Upper lobe of right lung (tissue), 1 donor: ENCODE results near the gene GPR137B. TPM values are rescaled to one million over a fixed set of nuclear protein-coding genes. Genes with fewer than 3 reads are reported as not detected.
A peak's percentile ranks its signal among the peaks of the same experiment; 100 is the strongest.
"Not testable (repeated sequence)": the region's sequence is repeated elsewhere in the genome, so short reads cannot be mapped to it uniquely, and the experiment has no call there.

Experiments used
- ATAC-seq: fragments of 200-7000 bp; cut with Tn5 transposase; one replicate; pipeline ENCODE4 v1.9.1; 2020; ENCODE audit warnings: mild to moderate bottlenecking, moderate library complexity
- DNase-seq: peaks from one replicate; pipeline ENCODE4 v3.0.0-alpha.2; 2020
- H3K27ac ChIP-seq: fragments of 200-600 bp; one replicate; pipeline ENCODE4 v1.8.0; 2022
- H3K27me3 ChIP-seq: fragments of 200-600 bp; one replicate; pipeline ENCODE4 v1.8.0; 2022; ENCODE audit warnings: mild to moderate bottlenecking
- H3K36me3 ChIP-seq: fragments of 200-600 bp; one replicate; pipeline ENCODE4 v1.8.0; 2022
- H3K4me1 ChIP-seq: fragments of 200-600 bp; one replicate; pipeline ENCODE4 v1.8.0; 2022
- H3K4me3 ChIP-seq: fragments of 200-600 bp; one replicate; pipeline ENCODE4 v1.8.0; 2022; ENCODE audit warnings: mild to moderate bottlenecking
- H3K9me3 ChIP-seq: fragments of 200-600 bp; one replicate; pipeline ENCODE4 v1.8.0; 2022
- intact Hi-C: fragments of 100-400 bp; cut with DNase I; formaldehyde crosslinking; loops from one replicate; pipeline ENCODE4 v1.11.0; 2022
- total RNA-seq: library from RNA; stranded (reverse); fragmentation: NEBNext Ultra II Directional; extraction: Animal tissue kit (Norgen Biotek cat#: 25700); gene quantifications from one replicate; pipeline ENCODE4 v1.2.1, GENCODE V29; 2021
- TF ChIP-seq, protein P1 (sequence below): fragments of 200-600 bp; IDR thresholded peaks from one replicate; pipeline ENCODE4 v1.8.0; 2022; ENCODE audit warnings: antibody characterized with exemption
- donor health status: DM: no; HTN: yes; CAD: no; lungs with severe emphysema.

Gene GPR137B
- total RNA-seq, 1 donor from 2014 or later: 26.5 TPM

DNA sequence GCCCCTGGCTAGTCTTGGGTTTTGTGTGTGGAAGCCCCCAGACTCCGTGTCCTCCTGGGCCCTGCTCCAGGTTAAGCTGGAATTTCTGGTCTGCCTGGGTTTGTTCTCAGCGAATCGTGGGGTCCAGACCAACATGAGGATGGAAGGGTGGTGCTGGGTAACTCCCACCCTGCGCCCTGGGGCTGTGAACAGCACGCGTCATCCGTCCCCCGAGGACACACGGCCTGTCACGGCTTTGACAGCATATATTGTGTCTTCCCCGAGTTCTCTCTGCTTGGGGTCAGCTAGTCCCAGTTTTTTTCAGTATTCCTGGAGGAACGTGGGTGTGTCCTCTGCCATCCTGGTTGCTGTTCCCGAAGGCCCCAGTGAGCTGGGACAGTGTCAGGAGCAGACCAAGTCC lies 11.8 kb downstream of the GPR137B start:
- Histone ChIP-seq H3K4me1 (no peaks in the 10 kb centered on the region), H3K27ac (no peak overlapping the region), H3K36me3 (no peaks in the 10 kb centered on the region), H3K9me3 (no peaks in the 10 kb centered on the region), H3K4me3 (no peak overlapping the region), H3K27me3 (no peaks in the 10 kb centered on the region)
- ATAC-seq (no peak), DNase-seq (peak; percentile 46)
- intact Hi-C loops: no loop called here
- TF ChIP-seq, protein P1, sequence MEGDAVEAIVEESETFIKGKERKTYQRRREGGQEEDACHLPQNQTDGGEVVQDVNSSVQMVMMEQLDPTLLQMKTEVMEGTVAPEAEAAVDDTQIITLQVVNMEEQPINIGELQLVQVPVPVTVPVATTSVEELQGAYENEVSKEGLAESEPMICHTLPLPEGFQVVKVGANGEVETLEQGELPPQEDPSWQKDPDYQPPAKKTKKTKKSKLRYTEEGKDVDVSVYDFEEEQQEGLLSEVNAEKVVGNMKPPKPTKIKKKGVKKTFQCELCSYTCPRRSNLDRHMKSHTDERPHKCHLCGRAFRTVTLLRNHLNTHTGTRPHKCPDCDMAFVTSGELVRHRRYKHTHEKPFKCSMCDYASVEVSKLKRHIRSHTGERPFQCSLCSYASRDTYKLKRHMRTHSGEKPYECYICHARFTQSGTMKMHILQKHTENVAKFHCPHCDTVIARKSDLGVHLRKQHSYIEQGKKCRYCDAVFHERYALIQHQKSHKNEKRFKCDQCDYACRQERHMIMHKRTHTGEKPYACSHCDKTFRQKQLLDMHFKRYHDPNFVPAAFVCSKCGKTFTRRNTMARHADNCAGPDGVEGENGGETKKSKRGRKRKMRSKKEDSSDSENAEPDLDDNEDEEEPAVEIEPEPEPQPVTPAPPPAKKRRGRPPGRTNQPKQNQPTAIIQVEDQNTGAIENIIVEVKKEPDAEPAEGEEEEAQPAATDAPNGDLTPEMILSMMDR: no peak

DNA sequence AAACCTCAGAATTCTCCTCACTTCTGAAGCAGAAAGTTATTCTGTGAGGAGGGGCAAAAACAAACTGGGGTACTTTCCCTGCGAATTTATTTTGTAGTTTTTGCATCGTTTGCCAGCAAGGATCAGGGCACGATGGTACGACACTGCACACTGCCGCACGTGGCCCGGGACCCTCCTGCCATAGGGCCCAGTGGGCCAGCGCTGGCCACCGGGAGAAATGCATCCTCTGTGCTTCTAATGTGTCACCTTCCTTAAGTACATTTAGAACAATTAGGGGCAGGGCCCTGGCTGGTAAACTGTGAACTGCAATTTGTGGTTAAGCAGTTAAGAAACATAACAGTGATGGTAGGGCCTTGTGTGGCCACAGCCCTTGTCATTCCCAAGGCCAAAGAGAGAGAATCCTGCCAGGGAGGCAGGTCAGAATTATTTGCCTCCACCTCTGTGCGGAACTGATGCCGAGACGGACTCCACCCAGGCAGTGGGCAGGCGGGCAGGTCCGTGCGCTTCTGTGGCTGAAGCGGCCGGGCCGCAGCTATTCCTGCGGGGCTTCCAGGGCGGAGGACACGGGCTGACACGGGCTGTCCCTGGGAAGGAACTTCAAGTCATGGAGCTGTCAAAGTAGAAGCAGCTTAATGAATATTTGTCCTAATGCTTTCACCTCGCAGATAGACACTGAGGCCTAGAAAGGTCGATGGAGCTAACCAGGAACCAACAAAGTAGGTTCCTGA lies 12.5 kb downstream of the GPR137B start:
- no peaks in the 10 kb centered on the region for H3K36me3 ChIP-seq
- TF ChIP-seq, protein P1: no peak
- H3K4me3 ChIP-seq: no peak overlapping the region
- no peak overlapping the region for H3K27ac ChIP-seq
- no peaks in the 10 kb centered on the region for H3K9me3 ChIP-seq
- DNase-seq: peak; percentile 57
- H3K27me3 ChIP-seq: no peaks in the 10 kb centered on the region
- intact Hi-C loops: no loop called here
- ATAC-seq: no peak
- H3K4me1 ChIP-seq: no peaks in the 10 kb centered on the region

DNA sequence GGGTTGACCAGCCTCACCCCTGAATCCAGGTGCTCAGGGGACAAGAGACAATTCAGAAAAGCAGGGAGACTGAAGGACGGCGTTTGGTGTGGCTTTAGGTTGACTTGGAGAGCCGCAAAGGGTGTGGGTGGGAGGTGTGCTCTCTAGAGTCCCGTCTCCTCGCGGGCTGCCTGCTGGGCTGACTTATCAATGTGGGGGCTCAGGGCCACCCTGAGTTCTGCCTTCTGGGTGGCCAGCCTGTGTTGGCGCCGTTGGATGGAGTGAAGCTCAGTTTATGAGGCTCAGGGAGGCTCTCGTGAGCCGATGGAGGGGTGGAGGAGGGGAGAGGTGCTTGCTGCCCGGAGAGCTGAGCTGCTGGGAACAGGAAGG lies 13.0 kb downstream of the GPR137B start:
- intact Hi-C loops: no loop called here
- ATAC-seq: no peak
- TF ChIP-seq, protein P1: no peak
- Histone ChIP-seq H3K36me3 (no peaks in the 10 kb centered on the region), H3K4me1 (no peaks in the 10 kb centered on the region), H3K27ac (no peak overlapping the region), H3K4me3 (no peak overlapping the region), H3K9me3 (no peaks in the 10 kb centered on the region), H3K27me3 (no peaks in the 10 kb centered on the region)
- DNase-seq: peak; percentile 29

DNA sequence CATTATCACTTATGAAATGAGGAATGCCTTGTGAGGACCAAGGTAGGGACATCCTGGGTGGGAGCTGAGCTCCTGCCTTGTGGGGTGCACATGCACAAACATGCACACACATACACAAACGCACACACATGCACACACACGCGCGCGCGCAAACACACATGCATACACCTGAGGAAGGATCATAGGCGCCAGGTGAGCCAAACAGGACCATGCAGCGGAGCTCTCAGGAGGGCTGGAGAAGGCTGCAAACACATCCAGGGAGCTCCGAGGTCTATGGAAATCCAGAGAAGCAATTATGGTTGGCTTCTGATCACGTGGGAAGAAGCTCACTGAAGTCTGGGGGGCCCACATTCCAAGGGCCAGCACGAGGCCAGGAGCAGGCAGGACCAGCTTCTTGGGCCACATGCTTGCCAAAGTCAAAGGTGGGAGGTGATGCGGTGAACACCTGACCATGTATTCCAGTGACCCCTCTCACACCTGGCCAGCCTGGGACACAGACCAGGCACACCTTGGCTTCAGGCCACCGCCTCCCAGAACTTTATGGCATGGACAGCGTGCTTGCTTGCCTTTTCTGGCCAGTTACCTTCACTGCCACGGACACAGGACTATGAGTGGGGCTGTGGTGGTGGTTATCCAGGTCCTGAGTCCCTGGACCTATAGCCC lies 13.6 kb downstream of the GPR137B start:
- ATAC-seq: no peak
- no peak overlapping the region for H3K27ac ChIP-seq
- TF ChIP-seq, protein P1: no peak

DNA sequence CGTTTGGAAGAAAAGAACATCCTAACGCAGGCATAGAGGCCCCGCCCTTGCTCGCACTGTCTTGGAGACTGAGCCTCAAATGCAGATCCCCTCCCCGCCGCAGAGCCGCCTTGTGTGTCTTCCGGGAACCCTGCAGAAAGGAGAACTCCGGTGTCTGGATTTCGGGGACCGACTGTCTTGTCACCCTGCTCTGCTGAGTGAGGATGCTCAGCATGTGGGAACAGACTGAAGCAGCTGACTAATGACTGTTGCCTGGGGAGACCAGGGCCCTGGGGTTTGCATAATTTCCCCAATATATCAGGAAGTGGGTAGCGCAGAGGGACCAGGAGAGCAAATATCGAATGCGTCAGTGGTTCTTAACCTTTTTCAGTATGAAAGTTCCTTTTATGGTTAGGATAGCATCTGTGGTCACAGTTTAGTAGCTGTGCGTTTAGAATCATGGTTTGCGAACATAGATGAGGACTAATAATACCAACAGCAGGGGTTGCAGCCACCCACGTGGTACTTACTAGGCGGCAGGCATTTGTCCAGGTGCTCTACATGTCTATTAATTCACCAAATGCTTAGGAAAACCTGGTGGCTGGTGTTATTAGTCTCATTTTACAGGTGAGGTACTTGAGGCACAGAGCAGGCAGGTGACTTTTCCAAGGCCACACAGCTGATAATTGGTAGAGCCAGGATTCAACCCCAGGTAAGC lies 14.3 kb downstream of the GPR137B start:
- Histone ChIP-seq H3K9me3 (no peaks in the 10 kb centered on the region), H3K27me3 (no peaks in the 10 kb centered on the region), H3K36me3 (no peaks in the 10 kb centered on the region), H3K27ac (no peak overlapping the region), H3K4me1 (no peaks in the 10 kb centered on the region), H3K4me3 (no peak overlapping the region)
- intact Hi-C loops: no loop called here
- DNase-seq: peak; percentile 64
- ATAC-seq: peak; percentile 86
- TF ChIP-seq, protein P1: no peak

More for the DNA sequence above, 13.6 kb downstream of the GPR137B start:
- DNase-seq: peak; percentile 40
- intact Hi-C loops: no loop called here
- Histone ChIP-seq H3K9me3 (no peaks in the 10 kb centered on the region), H3K4me3 (no peak overlapping the region), H3K27me3 (no peaks in the 10 kb centered on the region), H3K36me3 (no peaks in the 10 kb centered on the region), H3K4me1 (no peaks in the 10 kb centered on the region)

DNA sequence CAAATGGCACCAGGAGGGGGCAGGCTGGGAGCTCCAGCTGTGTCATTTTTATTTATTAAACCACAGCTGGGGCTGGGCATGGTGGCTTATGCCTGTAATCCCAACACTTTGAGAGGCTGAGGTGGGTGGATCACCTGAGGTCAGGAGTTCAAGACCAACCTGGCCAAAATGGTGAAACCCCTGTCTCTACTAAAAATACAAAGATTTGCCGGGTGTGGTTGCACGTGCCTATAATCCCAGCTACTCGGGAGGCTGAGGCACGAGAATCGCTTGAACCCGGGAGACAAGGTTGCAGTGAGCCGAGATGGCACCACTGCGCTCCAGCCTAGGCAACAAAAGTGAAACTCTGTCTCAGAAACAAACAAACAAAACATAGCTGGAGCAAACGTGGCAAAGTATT lies 15.7 kb downstream of the GPR137B start:
- H3K4me3 ChIP-seq, H3K27me3 ChIP-seq, H3K4me1 ChIP-seq, H3K9me3 ChIP-seq, H3K36me3 ChIP-seq, H3K27ac ChIP-seq, intact Hi-C loops, ATAC-seq: not testable (repeated sequence)
- DNase-seq: peak; percentile 22
